Middle frontal gyrus (tissue), 1 donor: Measurements from ENCODE around the gene CRTC1.
A peak's percentile ranks its signal among the peaks of the same experiment; 100 is the strongest.

Source experiments
- DNase-seq: peaks from one replicate; pipeline ENCODE4 v3.0.0-alpha.2; 2015; ENCODE audit warnings: low spot score; ENCODE audit errors: extremely low spot score

Gene CRTC1, protein sequence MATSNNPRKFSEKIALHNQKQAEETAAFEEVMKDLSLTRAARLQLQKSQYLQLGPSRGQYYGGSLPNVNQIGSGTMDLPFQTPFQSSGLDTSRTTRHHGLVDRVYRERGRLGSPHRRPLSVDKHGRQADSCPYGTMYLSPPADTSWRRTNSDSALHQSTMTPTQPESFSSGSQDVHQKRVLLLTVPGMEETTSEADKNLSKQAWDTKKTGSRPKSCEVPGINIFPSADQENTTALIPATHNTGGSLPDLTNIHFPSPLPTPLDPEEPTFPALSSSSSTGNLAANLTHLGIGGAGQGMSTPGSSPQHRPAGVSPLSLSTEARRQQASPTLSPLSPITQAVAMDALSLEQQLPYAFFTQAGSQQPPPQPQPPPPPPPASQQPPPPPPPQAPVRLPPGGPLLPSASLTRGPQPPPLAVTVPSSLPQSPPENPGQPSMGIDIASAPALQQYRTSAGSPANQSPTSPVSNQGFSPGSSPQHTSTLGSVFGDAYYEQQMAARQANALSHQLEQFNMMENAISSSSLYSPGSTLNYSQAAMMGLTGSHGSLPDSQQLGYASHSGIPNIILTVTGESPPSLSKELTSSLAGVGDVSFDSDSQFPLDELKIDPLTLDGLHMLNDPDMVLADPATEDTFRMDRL

GRCh38 chr19:18683109-18683957 is at the start of gene CRTC1:
Gene CRTC1 (plus strand): TSS chr19:18683680. CDS start chr19:18683703, 23 bp downstream.
- peak; percentile 73 for DNase-seq

DNA sequence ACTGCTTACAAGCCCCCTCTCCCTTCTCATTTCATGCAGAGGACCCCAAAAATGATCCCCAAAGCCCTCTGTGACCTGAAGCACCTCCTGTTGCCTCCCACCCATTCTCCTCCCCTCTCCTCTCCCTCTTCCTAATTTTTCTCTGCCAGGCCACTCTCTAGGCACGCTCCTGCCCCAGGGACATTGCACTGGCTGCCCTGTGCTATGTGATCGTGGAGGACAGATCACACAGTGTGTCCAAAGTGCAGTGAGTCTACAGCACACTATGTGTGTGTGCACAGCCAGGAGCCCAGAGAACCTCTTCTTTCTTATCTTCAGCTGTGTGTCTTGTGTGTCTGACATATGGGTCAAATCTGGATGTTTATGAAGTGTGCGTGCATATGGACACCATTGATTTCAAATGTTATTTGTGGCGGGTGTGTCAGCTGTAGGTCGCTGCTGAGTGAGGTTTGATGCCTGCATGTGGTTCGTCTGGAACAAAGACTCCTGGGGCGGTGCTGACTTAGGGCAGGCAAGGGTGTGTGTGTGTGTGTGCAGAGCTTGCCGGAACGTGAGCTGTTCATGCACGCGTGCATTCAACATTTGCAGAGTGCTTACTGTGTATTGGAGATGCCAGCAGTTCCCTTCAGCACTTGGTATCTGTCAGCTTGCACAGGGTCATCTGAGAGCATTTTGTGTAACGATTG is 48.7 kb upstream of the CRTC1 start:
- DNase-seq: no peak

DNA sequence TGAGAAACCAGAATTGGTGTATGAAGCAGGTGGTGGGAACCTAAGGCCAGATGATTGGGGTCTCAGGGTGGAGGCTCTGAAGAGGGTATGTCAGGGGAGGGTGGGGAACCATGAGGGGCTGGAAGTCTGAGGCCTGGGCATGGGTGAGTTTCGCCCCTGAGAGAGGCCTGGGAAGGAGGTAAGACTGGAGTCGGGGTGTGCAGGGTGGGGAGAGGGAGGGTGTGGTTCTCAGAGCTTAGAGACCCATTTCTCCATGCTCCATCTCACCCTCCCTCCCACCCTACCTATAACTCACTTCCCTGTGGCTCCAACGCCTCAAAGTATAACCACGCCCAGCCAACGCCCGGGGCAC is 47.7 kb upstream of the CRTC1 start:
- no peak for DNase-seq

- peak; percentile 88 for DNase-seq
These were observed 47.1 kb upstream of the CRTC1 start for GRCh38 chr19:18636183-18636968.

GRCh38 chr19:18636969-18637629 is 46.4 kb upstream of the CRTC1 start, which contains the start of gene KLHL26:
Gene KLHL26 (plus strand): TSS chr19:18637028. CDS start chr19:18637055, 27 bp downstream.
- no peak for DNase-seq

GRCh38 chr19:18637673-18638630 is 45.5 kb upstream of the CRTC1 start:
- no peak for DNase-seq

- DNase-seq: no peak
These were observed 43.7 kb upstream of the CRTC1 start for GRCh38 chr19:18639706-18640243.

GRCh38 chr19:18644196-18645034 is 39.1 kb upstream of the CRTC1 start:
- DNase-seq: peak; percentile 13

- no peak for DNase-seq
These were observed 38.4 kb upstream of the CRTC1 start for GRCh38 chr19:18645035-18645511.

DNA sequence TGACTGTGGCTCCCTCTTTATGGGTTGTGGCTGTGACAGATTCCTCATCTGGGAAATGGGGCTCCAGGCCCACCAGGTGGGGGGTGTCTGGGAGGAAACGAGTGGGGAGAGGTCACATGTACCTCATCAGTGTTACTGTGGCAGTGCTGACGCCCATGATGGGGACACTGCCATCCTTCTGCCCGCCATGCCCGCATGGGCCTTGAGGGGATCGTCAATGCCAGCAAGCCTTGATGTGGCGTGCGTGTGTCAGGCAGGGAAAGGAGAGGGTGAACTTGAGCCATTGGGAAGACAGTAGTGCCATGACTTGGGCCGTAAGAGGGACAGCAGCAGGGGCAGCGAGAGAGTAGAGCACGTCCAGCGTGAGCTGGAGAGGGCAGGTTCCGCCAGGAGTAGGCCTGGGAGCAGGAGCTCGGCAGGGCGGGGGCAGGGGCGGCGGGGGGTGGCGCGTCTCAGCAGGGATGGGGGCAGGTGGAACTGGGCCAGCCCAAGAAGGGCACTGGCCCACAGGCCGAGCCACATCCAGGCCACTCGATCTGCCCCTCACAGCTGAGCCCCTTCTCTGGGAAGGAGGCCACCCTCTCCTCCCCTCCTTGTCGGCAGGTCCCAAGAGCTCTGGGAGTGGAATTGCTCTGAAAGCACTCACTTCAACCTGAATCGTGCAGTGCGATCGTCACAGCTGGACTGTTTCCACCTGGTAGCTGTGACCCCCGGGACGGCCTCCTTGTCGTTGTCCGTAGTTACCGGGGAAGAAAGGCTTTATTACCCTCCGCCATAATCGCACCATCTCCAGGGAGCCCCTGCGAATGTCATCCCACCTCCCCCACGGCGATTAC is 36.7 kb upstream of the CRTC1 start:
- no peak for DNase-seq

- no peak for DNase-seq
These were observed 36.1 kb upstream of the CRTC1 start for GRCh38 chr19:18647371-18647767.

DNA sequence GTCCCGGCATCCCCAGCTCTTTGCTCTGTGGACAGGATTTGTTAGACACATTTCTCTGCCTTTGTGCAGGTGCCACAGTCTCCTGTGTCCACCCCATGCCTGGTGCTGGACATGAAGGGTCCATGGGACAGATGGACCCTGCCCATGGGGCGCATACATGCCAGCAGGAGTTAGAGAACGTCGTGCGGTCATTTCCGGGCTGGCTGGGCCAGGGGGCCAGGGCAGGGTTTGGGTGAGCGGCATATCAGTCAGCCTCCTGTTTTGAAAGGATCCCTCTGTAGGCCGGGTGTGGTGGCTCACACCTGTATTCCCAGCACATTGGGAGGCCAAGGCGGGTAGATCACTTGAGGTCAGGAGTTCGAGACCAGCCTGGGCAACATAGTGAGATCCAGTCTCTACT is 35.7 kb upstream of the CRTC1 start:
- no peak for DNase-seq

- no peak for DNase-seq
These were observed 34.5 kb upstream of the CRTC1 start for GRCh38 chr19:18648973-18649315.

DNA sequence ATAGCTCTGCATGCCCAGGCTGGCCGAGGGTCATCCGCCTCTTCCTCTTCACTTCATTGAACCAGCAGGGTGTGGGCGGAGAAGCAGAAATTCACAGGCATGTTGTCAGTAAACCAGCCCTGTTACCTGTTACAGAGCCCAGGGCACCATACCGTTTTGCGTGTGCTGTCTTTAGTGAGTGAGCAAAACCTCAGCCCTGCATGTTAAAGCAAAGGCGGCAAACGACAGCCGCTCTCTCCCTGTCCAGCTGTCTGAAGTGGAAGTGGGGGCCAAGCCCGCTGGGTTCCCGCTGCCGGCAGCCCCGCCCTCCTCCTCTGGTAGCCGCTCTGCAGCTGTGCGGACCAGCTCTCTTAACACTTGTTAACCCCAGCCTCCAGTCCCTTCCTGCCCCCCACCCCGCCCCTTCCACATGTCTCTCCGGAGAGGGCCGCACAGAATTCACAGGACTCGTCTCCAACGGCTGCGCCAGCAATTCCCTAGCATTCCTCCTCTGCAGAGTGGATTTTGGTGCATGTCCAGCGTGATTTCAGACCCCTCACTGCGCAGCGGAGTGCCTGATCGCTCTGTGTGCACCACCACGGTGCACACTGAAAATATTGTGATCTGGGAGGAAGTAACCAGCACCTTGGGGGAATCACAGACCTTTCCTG is 34.0 kb upstream of the CRTC1 start:
- DNase-seq: no peak

DNA sequence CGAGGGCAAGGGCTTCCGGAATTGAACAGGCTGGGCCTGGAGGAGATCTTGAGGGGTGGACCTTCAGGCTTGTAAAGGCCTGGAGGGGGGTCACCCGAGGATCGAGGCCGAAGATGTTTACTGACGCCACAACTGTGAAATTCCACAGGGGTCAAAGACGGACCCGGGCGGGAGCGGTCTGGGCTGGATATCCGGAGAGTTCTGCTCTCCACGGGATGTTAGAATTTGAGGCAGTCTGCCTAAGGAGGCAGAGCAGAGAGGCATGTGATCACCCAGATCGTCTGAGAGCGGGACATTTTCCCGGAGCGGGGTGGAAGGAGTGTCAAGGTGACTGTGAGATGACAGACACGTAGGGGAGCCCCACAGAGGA is 33.5 kb upstream of the CRTC1 start:
- no peak for DNase-seq

- no peak for DNase-seq
These were observed 32.9 kb upstream of the CRTC1 start for GRCh38 chr19:18650468-18651041.
